Upper lobe of left lung (tissue), 6 donors: ENCODE data around the gene CIBAR2. TPM values are rescaled to one million over a fixed set of nuclear protein-coding genes. Genes with fewer than 3 reads are reported as not detected.

Source experiments
- ATAC-seq, 2 donors: fragments of 200-7000 bp; cut with Tn5 transposase; one replicate each; pipeline ENCODE4 v1.9.1; 2022; ENCODE audit warnings: mild to moderate bottlenecking in 2 of 2, moderate library complexity in 2 of 2; ENCODE audit not compliant: low FRiP score in 2 of 2
- DNase-seq, 2 donors: peaks; one replicate each; pipeline ENCODE4 v3.0.0-alpha.2; 2019 to 2020
- H3K27ac ChIP-seq, 4 donors: fragments of 200-600 bp; sonication (generic); one replicate each; pipeline ENCODE4 v1.5.1; 2016 to 2019
- H3K27me3 ChIP-seq, 4 donors: fragments of 200-600 bp; sonication (generic); one replicate each; pipeline ENCODE4 v1.5.1; 2017 to 2019
- H3K36me3 ChIP-seq, 4 donors: fragments of 200-600 bp; sonication (generic); one replicate each; pipeline ENCODE4 v1.5.1; 2016 to 2019
- H3K4me1 ChIP-seq, 4 donors: fragments of 200-600 bp; sonication (generic); one replicate each; pipeline ENCODE4 v1.5.1; 2018 to 2019
- H3K4me3 ChIP-seq, 4 donors: fragments of 200-600 bp; sonication (generic); one replicate each; pipeline ENCODE4 v1.5.1; 2017 to 2019; ENCODE audit warnings: mild to moderate bottlenecking in 2 of 4, moderate library complexity in 1 of 4
- H3K9me3 ChIP-seq, 4 donors: fragments of 200-600 bp; sonication (generic); one replicate each; pipeline ENCODE4 v1.5.1; 2018 to 2019
- CTCF ChIP-seq, 6 experiments: fragments of 450-650 bp in 4 of 6; fragments of 200-600 bp in 2 of 6; sonication (generic) in 2 of 6; IDR thresholded peaks; one replicate each; pipeline ENCODE4 v1.5.1; 2016 to 2019; ENCODE audit warnings: antibody characterized with exemption in 6 of 6
- EP300 ChIP-seq, 4 donors: sonication (generic); formaldehyde crosslinking; IDR thresholded peaks; one replicate each; pipeline ENCODE4 v1.5.1; 2017; ENCODE audit warnings: antibody characterized with exemption in 4 of 4, control low read depth in 2 of 4
- POLR2A ChIP-seq, 4 donors: fragments of 450-650 bp; IDR thresholded peaks; one replicate each; pipeline ENCODE4 v1.5.1; 2016 to 2017; ENCODE audit warnings: antibody characterized with exemption in 4 of 4, mild to moderate bottlenecking in 2 of 4
- POLR2AphosphoS5 ChIP-seq, 2 donors: sonication (generic); formaldehyde crosslinking; IDR thresholded peaks; one replicate each; pipeline ENCODE4 v1.5.1; 2017; ENCODE audit warnings: antibody characterized with exemption in 2 of 2
- WGBS, 2 donors: methylation state at CpG; one replicate each; pipeline ENCODE4 v1.1.5; 2017 to 2018; 5-methylcytosine and 5-hydroxymethylcytosine counted together
- total RNA-seq, 6 donors: library from RNA; depleted of rRNA in 4 of 6; stranded (reverse); fragments of >200 nt in 4 of 6; gene quantifications; one replicate each; pipeline versions ENCODE4 v1.1.0 to v1.2.1, GENCODE V29; 2016 to 2021
- donor health status: DM: no; HTN: no; CAD: no; lungs with moderate emphysema.
- donor health status: DM: no; HTN: yes; CAD: no; lungs with severe emphysema.

Gene CIBAR2
- total RNA-seq, 6 donors from 2014 or later: 0.40 to 35.6 (median 9.9) TPM

GRCh38 chr16:85148931-85149330, 36.7 kb upstream of the CIBAR2 start:
- TF ChIP-seq POLR2A (IDR thresholded peaks at IDR 0.05) (no peak), POLR2AphosphoS5 (IDR thresholded peaks at IDR 0.05) (peak in 1 of 2 donors; percentile 14)
- Histone ChIP-seq H3K27ac (no peak overlapping the region), H3K4me1 (peaks cover 20 to 47% (median 34%) of the 10 kb centered on the region in 4 donors), H3K9me3 (no peaks in the 10 kb centered on the region), H3K36me3 (no peaks in the 10 kb centered on the region), H3K27me3 (no peaks in the 10 kb centered on the region), H3K4me3 (no peak overlapping the region)
- no peak for ATAC-seq
- WGBS, 2 donors: 41 to 43% methylated on average over 9 of the region's 9 CpGs
- no peak for DNase-seq

GRCh38 chr16:85146922-85147651, 34.8 kb upstream of the CIBAR2 start:
- 61% methylated on average over 24 of the region's 27 CpGs for WGBS, 2 donors
- H3K27ac ChIP-seq: peak overlapping the region in 3 of 4 donors; percentile 12 to 72 (median 59)
- no peaks in the 10 kb centered on the region for H3K9me3 ChIP-seq
- ATAC-seq (no peak), DNase-seq (no peak)
- no peak overlapping the region for H3K4me3 ChIP-seq
- no peaks in the 10 kb centered on the region for H3K27me3 ChIP-seq
- no peak for TF ChIP-seq EP300 (IDR thresholded peaks at IDR 0.05)
- TF ChIP-seq CTCF (IDR thresholded peaks at IDR 0.05): no peak
- TF ChIP-seq POLR2AphosphoS5 (IDR thresholded peaks at IDR 0.05): no peak
- no peak for TF ChIP-seq POLR2A (IDR thresholded peaks at IDR 0.05)
- H3K36me3 ChIP-seq: no peaks in the 10 kb centered on the region
- H3K4me1 ChIP-seq: peaks cover 21 to 48% (median 34%) of the 10 kb centered on the region in 4 donors

DNA sequence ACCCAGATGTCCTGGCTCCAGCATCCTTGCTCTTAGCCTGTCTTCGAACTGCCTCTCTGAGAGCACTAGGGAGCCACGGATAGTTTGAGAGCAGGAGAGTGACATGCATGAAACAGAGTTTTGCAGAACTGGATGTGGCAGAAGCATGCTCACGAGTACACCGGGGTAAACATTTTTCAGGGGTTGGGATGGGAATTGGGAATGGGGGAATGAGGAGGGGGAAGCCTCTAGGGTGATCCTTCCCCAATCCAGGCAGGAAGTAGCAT, 34.2 kb upstream of the CIBAR2 start:
- 85 to 88% methylated on average over 4 of the region's 4 CpGs for WGBS, 2 donors

DNA sequence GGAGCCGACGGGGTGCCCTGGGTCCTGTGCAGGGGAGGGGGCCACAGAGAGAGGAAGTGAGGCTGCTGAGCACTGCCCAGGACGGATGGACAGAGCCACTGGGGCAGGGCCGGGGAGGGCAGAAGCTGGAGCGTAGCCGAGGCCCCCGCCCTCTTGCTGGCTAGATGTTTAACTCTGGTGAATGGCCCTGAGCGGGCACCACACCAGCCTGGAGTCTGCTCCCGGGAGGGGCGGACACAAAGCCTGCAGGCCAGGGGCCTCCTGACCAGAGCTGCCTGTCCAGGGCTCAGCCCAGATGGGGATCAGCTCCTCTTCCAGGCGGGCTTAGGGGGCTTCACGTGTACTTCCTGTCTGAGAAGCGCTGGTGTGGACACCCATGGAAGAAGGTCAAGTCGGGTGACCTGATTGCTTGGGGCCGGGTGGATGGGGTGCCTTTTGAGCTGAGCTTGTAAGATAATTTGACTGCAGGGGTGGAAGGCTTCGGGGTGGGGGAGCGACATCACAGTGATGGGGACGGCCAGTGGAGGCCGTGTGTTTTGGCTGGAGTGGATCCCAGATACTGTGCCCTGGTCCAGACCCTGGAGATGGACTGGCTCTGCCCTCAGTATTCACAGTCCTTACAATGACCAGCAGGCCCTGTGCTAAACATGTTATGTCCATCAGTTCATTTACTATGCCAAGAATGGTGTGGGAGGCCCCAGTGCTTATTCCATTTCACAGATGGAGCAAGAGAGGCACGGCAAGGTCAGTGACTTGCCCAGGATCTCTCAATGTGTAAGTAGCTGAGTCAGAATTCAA, 33.7 kb upstream of the CIBAR2 start:
- Histone ChIP-seq H3K36me3 (no peaks in the 10 kb centered on the region), H3K4me3 (no peak overlapping the region), H3K27me3 (no peaks in the 10 kb centered on the region), H3K27ac (peak overlapping the region in 1 of 4 donors; percentile 72), H3K4me1 (peaks cover 10 to 41% (median 24%) of the 10 kb centered on the region in 4 donors), H3K9me3 (no peaks in the 10 kb centered on the region)
- TF ChIP-seq CTCF (IDR thresholded peaks at IDR 0.05): no peak
- no peak for TF ChIP-seq POLR2AphosphoS5 (IDR thresholded peaks at IDR 0.05)
- no peak for TF ChIP-seq EP300 (IDR thresholded peaks at IDR 0.05)
- no peak for TF ChIP-seq POLR2A (IDR thresholded peaks at IDR 0.05)
- DNase-seq: no peak
- WGBS, 2 donors: 73 to 79% methylated on average over 14 to 20 of the region's 20 CpGs
- no peak for ATAC-seq

More for the DNA sequence above, 34.2 kb upstream of the CIBAR2 start:
- Histone ChIP-seq H3K4me1 (peaks cover 14 to 45% (median 28%) of the 10 kb centered on the region in 4 donors), H3K27me3 (no peaks in the 10 kb centered on the region), H3K27ac (peak overlapping the region in 2 of 4 donors; percentile 12 to 72), H3K36me3 (no peaks in the 10 kb centered on the region), H3K9me3 (no peaks in the 10 kb centered on the region), H3K4me3 (no peak overlapping the region)
- DNase-seq (no peak), ATAC-seq (no peak)
- TF ChIP-seq CTCF (IDR thresholded peaks at IDR 0.05): no peak
- TF ChIP-seq POLR2A (IDR thresholded peaks at IDR 0.05): no peak
- TF ChIP-seq EP300 (IDR thresholded peaks at IDR 0.05): no peak
- no peak for TF ChIP-seq POLR2AphosphoS5 (IDR thresholded peaks at IDR 0.05)

DNA sequence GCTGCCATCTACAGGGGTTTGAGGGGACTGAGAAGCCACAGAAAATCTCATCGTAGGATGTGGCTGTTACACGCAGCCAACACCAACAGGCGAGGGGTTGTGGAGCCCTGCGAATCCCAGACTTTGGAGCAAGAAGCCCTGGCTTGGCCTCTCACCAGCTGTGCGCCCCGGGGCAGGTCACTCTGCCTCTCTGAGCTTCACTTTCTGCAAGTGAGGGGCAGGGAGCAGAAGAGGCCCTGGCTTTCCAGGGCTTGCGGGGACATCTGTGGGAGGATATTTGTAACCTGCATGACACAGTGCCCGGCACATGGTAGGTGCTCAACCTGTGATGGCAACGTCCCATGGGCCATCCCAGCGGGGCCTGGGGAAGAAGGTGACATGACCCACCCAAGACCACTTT, 32.9 kb upstream of the CIBAR2 start:
- H3K27ac ChIP-seq: peak overlapping the region in 1 of 4 donors; percentile 46
- peaks cover 10 to 41% (median 23%) of the 10 kb centered on the region in 4 donors for H3K4me1 ChIP-seq
- H3K36me3 ChIP-seq: no peaks in the 10 kb centered on the region
- no peak for DNase-seq
- H3K4me3 ChIP-seq: no peak overlapping the region
- WGBS, 2 donors: 94 to 95% methylated on average over 3 to 10 of the region's 10 CpGs
- ATAC-seq: no peak
- H3K9me3 ChIP-seq: no peaks in the 10 kb centered on the region
- H3K27me3 ChIP-seq: no peaks in the 10 kb centered on the region
- no peak for TF ChIP-seq EP300 (IDR thresholded peaks at IDR 0.05)
- TF ChIP-seq POLR2AphosphoS5 (IDR thresholded peaks at IDR 0.05): no peak
- no peak for TF ChIP-seq POLR2A (IDR thresholded peaks at IDR 0.05)
- no peak for TF ChIP-seq CTCF (IDR thresholded peaks at IDR 0.05)
